OCI-LY3 (cell line): ENCODE measurements around the gene HACD2.

Experiments used
- EZH2phosphoT487 ChIP-seq: fragments of 200-600 bp; shearing (Covaris generic); IDR thresholded peaks from 2 replicates; pipeline ENCODE4 v1.6.1; 2018; ENCODE audit warnings: antibody characterized with exemption, mixed run types, low read depth
- TF ChIP-seq, protein P1 (sequence below): fragments of 200-600, 300-600 bp; sonication (generic); IDR thresholded peaks from 2 replicates; pipeline ENCODE4 v1.5.1; 2014; ENCODE audit warnings: antibody characterized with exemption, low read length, low read depth

DNA sequence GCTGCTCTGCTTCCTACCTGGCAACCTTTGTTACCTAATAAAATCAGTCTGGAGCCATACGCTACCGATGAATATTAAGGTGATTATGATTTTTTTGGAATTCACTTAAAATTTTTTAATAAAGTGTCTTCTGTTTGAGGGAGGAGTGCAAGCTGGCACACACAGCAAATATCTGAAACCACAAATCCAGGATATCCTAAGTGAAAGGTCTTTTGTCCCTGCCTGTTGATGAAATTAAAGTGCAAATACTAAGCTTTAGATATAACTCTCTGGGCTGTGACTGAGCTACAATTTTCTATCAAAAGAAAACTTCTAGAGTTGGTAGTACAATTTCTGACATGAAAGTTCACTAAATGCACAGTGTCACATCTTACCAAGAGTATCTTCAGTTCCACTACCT lies 23.7 kb downstream of the HACD2 start:
- TF ChIP-seq, protein P1, sequence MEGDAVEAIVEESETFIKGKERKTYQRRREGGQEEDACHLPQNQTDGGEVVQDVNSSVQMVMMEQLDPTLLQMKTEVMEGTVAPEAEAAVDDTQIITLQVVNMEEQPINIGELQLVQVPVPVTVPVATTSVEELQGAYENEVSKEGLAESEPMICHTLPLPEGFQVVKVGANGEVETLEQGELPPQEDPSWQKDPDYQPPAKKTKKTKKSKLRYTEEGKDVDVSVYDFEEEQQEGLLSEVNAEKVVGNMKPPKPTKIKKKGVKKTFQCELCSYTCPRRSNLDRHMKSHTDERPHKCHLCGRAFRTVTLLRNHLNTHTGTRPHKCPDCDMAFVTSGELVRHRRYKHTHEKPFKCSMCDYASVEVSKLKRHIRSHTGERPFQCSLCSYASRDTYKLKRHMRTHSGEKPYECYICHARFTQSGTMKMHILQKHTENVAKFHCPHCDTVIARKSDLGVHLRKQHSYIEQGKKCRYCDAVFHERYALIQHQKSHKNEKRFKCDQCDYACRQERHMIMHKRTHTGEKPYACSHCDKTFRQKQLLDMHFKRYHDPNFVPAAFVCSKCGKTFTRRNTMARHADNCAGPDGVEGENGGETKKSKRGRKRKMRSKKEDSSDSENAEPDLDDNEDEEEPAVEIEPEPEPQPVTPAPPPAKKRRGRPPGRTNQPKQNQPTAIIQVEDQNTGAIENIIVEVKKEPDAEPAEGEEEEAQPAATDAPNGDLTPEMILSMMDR: no peak
- TF ChIP-seq EZH2phosphoT487: no peak
